Measurements from ENCODE around the gene CCDC18.

CCDC18 gene

DNA sequence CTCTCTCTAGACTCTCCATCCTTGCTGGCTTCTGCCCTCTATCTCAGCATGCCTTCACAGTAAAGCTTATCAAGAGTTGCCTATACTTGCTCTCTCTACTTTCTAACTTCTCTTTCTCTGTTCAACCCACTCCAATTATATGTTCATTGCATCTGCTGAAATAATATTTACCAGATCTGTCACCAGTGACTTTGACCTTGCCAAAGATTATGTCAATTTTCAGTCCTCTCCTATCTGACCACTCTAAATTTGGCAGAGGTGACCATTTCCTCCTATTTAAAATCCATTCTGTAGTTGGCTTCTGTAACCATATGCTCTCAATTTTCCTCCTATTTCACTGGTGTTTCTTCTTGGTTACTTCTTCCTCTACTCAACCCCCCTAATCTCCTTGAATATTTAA lies 126.4 kb downstream of the CCDC18 start:
- no peak for TF ChIP-seq CTCF (conservative IDR thresholded peaks at IDR 0.05)
- H3K27ac ChIP-seq, result no peak overlapping the region

GRCh38 chr1:93313026-93313425 lies 132.5 kb downstream of the CCDC18 start:
- no peak for TF ChIP-seq CTCF (conservative IDR thresholded peaks at IDR 0.05)
- H3K27ac ChIP-seq, result no peak overlapping the region

DNA sequence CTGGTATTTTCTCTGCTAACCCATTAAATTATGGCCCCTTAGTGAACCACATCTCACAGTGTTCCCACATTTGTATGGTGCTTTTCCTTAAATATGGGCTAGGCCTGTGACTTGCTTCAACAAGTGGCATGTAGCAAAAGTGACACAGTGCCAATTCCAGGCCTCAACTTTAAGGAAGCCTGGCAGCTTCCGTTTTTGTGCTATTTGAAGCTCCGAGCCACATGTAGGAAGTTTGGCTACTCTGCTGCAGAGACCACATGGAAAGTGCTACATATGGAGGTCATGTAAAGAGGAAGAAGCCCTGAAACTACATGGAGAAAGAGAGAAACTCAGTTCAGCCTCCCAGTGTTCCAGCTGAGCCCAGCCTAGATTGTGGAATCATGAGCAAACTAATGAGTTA lies 136.7 kb downstream of the CCDC18 start:
- TF ChIP-seq CTCF (conservative IDR thresholded peaks at IDR 0.05), result no peak
- no peak overlapping the region for H3K27ac ChIP-seq

DNA sequence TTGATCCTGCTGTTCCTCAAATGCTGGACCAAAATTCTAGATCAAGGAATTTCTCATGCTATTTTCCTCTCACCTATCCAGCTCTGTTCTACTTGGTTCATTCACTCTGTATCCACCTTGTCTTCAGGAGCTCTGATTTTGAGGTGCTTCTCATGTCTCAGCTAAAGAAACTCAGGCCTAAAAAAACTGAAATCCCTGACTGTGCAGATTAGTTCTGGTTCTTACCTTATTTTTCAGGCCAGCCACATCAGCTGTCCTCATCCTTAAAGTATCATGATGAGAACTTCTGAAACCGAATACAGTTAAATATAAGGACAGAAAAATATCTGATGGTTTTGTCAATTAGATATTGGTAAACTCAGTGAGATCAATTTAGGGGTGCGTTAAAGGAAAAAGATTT lies 137.4 kb downstream of the CCDC18 start:
- no peak for TF ChIP-seq CTCF (conservative IDR thresholded peaks at IDR 0.05)
- no peak overlapping the region for H3K27ac ChIP-seq

- no peak overlapping the region for H3K27ac ChIP-seq
- no peak for TF ChIP-seq CTCF (conservative IDR thresholded peaks at IDR 0.05)
Measured at GRCh38 chr1:93321720-93322119, 141.2 kb downstream of the CCDC18 start.

GRCh38 chr1:93322349-93322748 lies 141.8 kb downstream of the CCDC18 start:
- H3K27ac ChIP-seq, result no peak overlapping the region
- TF ChIP-seq CTCF (conservative IDR thresholded peaks at IDR 0.05), result no peak

DNA sequence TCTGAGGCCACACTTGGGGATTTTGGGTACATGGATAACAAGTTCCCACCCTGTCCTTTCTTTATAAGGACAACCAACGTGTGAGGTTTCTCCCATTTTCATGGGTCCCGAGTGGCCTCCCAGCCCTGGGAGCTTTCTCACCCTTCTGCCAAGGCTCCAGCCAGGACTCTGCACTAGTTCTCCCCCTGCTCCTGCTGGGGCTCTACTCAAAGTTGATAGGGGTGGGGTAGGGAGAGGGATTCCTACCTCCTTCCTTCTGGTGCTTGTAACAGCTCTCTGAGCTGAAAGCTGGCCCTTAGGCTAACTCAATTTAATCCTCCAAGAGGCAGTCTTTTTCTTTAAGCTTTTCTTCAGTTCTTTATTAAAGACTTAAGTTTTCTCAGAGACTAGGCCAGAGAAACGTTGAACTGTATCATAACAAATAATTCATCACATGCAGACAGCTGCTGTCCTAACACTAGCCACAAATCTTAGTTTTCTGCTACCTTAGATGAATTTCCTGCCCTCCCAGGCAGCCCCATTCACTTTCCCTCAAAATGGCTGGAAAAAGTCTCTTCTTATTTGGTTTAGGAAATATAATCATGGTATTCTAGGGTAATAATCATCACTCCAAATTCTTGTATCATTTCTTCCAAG lies 142.8 kb downstream of the CCDC18 start:
- H3K27ac ChIP-seq, result no peak overlapping the region
- no peak for TF ChIP-seq CTCF (conservative IDR thresholded peaks at IDR 0.05)

Data from VCaP (cell line).